HCT116 (cell line): ENCODE data around the gene CD34.

Experiments used
- CTCF ChIP-seq, 3 experiments: fragments of 200-600 bp in 1 of 3; sonication (generic) in 1 of 3; IDR thresholded peaks in 2 of 3; conservative IDR thresholded peaks in 1 of 3; 2 replicates each; pipeline ENCODE4 v1.5.1; 2012 to 2017; ENCODE audit warnings: low read depth in 2 of 3, low read length in 2 of 3, antibody characterized with exemption in 1 of 3, borderline replicate concordance in 1 of 3, control low read depth in 1 of 3, mild to moderate bottlenecking in 1 of 3, mixed read lengths in 1 of 3, mixed run types in 1 of 3, moderate library complexity in 1 of 3; ENCODE audit not compliant: insufficient read depth in 1 of 3
- JUND ChIP-seq: IDR thresholded peaks from 2 replicates; pipeline ENCODE4 v1.6.1; 2012
- RAD21 ChIP-seq: IDR thresholded peaks from 2 replicates; pipeline ENCODE4 v1.6.1; 2012; ENCODE audit warnings: low read depth, mild to moderate bottlenecking
- REST ChIP-seq: IDR thresholded peaks from 2 replicates; pipeline ENCODE4 v1.6.1; 2012; ENCODE audit warnings: low read depth
- ZFX ChIP-seq: fragments of 450-650 bp; IDR thresholded peaks from 2 replicates; pipeline ENCODE4 v1.6.1; 2017

DNA sequence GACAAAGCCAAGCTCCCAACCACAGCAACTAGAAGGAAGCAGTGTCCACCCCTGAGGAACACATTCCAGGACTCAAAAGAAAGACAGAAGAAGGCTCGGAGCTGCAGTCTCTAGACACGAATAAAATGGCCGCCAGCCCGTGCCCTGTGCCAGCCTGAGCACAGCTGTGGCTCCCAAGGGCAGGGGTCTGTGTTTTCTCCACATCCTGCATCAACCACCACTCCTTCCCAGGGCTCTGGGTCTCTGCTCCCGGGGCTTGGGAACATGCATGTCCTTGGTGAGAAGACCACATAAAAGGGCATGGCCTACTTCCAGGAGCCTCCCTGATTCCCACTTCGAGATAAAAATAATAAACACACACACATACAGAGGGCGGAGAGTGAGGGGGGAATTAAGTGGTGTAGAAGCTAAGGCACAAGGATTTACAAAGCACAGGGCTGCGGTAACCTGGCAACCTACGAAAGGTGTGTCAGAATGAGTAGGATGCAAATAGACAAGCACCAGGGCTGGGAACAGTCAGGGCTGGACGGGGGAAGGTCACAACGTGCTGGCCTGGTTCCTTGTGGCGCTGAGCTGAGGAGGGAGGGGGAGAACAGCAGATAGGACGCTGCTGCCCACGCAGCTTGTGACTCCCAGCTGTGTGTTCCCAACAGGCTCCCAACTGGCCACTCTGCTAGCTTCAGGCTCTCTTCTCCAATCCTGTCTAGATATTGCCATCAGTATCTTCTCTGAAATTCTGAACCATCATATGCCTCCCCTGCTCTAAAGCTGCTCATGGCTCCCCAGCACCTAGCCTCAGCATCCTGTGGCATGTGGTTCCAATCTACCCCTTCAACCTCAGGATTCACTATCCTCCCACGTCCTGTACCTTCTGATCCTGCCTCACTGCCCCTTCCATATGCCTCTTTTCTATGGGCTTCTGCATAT lies 72.5 kb downstream of the CD34 start:
- TF ChIP-seq REST: no peak
- no peak for TF ChIP-seq JUND
- TF ChIP-seq RAD21: no peak
- TF ChIP-seq CTCF (IDR thresholded peaks at IDR 0.05 in 2 of 3, conservative IDR thresholded peaks at IDR 0.05 in 1 of 3; ENCODE audit: borderline replicate concordance in 1 of 3, insufficient read depth in 1 of 3, low read depth in 2 of 3, low read length in 2 of 3): no peak
- no peak for TF ChIP-seq ZFX
